NCI-H345 (cell line): ENCODE measurements around the gene GNG7.
"Not testable (repeated sequence)": the region's sequence is repeated elsewhere in the genome, so short reads cannot be mapped to it uniquely, and the experiment has no call there.

Experiments
- DNase-seq: peaks from one replicate; lab custom pipeline; 2025; lab: John Stamatoyannopoulos, UW

The GNG7 gene

GRCh38 chr19:2641332-2641698, 61.2 kb downstream of the GNG7 start:
- DNase-seq = no peak

GRCh38 chr19:2640563-2641331, 61.7 kb downstream of the GNG7 start:
- DNase-seq = no peak

- DNase-seq = no peak
These were observed 62.5 kb downstream of the GNG7 start for GRCh38 chr19:2639999-2640398.

DNA sequence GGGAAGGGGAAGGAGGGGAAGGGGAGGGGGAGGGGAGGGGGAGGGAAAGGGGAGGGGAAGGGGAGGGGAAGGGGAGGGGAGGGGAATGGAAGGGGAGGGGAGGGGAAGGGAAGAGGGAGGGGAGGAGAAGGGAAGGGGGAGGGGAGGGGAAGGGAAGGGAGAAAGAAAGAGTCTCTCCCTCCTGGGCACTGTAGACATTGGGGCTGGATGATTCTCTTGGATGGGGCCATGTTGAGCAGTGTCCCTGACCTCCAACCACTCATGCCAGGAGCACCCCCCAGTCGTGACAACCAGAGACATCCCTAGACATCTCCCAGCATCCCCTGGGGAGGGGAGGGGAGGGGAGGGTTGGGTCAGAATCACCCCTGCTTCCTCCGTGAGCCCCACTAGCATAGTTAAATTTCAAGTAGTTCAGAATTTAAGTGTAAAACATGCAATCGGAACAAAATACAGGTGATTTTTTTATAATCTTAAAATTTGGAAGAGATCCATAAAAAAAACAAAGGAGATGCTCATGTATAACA, 64.0 kb downstream of the GNG7 start:
- no peak for DNase-seq

GRCh38 chr19:2636897-2637683, 65.4 kb downstream of the GNG7 start:
- peak; percentile 22 for DNase-seq

DNA sequence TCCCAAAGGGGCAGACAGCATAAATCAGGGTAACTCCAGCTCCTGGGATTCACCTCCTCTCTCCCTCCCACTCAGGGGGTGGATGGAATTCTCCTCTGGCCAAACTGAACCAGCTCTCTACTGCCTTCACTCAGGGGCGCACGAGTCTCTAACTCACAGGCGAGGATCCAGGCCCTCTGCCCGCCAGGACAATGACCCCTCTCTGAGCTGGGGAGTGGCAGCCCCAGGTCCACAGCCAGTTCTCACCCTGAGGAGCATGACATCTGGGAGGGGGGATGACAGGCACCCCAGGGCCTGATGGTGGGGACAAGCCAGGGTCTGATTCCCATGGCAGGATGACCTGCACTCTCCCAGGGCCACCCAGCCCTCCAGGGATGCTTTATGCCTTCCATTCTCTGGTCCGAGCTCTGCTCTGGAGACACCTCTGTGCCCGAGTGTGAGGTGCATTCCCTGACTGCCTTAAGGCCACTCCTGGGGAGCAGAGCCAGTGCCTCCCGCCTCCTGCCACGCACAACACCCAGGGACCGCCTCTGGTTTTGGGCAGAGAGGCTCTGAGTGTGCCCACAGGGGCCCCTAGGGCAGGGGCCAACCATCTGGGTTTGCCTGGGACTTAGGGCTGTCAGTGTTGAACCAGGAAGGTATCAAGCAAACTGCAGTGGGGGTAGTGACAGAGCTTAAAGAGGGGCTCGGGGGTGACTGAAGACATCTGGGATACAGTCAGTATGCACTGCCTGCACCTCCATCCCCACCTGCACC, 66.2 kb downstream of the GNG7 start:
- no peak for DNase-seq

DNA sequence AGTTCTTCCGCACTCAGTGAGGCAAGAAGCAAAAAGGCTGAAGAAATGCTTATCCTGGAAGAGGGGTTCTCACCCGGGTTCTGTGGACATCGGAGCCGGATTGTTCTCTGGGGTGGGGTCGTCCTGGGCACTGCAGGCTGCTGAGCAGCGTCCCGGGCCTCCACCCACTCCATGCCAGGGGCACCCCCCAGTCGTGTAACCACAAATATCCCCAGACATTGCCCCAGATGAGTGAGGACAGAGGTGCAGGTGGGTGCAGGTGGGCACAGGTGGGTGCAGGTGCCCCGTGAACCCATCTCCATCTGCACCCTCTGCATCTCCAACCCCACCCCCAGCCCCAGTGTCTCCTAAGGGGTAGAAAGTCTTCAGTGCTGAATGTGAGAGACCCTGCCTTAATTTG, 67.5 kb downstream of the GNG7 start:
- no peak for DNase-seq

DNA sequence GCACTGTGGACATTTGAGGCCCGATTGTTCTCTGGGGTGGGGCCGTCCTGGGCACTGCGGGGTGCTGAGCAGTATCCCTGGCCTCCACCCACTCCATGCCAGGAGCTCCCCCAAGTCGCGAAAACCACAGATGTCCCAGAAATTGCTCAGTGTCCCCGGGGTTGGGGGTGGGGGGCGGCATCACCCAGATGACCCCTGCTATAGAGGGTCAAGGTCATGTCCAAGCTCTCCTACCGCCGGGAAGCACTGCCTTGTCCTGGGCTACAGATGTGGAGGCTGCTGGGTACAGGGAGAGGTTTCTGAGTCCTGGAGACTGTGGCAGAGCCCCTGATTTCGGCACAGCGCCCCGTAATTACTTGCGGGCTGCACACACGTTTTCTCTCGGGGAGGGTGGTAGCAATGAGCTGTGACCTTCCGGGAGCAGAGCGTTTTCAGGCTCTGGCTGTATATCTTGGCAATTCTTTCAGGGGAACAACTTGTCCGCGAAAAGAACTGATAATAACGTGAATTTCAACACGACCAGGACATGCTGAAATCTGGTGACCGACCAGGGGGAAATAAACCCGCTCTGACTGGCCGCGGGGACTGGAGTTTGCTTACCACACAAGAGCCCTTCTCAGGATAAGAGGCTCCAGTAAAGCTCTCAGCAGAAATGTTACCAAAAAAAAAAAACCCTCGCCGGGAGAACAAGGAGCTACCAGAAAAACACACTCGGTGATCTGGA, 68.1 kb downstream of the GNG7 start:
- no peak for DNase-seq

DNA sequence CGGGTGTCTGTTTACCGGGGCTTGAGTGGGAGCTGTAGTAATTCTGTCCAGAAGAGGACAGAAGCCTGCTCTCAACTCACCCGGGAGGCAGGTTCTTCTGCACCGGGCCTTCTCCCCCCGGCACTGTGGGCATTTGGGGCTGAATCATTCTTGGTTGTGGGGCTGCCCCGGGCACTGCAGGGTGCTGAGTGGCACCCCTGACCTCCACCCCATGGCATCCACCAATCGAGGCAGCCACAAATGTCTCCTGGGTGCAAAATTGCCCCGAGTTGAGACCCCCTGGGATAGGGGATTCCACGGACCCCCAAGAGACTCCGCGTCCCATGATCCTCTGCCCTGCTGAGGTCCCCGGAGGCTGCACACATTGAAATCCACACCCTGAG, 68.8 kb downstream of the GNG7 start:
- no peak for DNase-seq

- DNase-seq = no peak
These were observed 71.2 kb downstream of the GNG7 start for GRCh38 chr19:2631213-2631821.

DNA sequence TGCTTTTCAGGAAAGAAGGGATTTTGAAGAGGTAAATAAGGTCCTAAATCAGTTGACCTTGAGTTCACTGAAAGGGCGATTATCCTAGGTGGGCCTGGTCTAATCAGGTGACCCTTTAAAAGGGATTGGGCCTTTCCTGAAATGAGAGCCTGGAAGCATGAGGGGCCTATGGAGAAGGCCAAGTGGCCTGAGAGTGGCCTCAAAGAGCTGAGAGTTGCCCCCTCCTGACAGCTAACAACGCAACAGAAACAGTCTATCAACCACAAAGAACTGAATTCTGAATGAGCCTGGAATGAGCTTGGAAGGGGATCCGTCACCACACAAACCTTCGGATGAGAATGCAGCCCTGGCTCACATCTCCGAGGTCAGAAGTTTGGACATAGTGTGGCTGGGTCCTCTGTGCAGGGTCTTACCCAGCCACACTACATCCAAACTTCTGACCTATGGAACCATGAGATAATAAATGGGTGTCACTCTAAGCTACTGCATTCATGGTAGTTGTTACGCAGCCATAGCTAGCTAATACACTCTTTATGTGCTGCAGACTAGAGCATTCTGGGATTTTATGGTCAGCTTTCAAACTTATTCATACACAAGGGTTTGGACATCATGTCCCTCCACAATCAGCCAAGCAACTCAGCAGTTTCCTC, 72.0 kb downstream of the GNG7 start:
- no peak for DNase-seq

- DNase-seq = no peak
These were observed 72.8 kb downstream of the GNG7 start for GRCh38 chr19:2629491-2630351.

GRCh38 chr19:2628597-2628996, 73.9 kb downstream of the GNG7 start:
- no peak for DNase-seq

- no peak for DNase-seq
These were observed 74.6 kb downstream of the GNG7 start for GRCh38 chr19:2627855-2628254.

DNA sequence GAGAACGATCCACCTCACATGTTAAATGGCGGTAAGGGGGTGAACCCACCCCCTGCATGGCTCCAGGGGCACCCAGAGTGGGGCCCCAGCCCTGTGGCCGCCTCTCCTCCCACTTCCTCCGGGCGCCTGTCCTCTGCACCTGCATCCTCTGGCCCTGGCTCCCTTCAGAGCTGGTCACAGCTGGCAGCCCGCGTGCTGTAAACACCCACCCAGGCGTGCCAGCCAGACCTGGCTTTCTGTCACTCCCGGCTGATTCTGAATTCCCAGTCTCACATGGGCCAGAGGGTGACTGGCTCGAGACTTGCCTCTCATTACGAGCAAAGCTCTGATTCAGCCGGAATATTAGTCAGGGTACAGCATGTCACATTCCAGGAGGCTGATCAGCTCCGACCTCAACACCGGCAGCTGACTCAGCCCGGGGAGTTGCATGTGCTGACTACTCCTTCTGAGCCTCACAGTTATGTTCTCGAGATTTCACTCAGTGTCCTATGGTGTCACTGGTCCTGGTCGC, 75.1 kb downstream of the GNG7 start:
- DNase-seq = peak; percentile 16

DNA sequence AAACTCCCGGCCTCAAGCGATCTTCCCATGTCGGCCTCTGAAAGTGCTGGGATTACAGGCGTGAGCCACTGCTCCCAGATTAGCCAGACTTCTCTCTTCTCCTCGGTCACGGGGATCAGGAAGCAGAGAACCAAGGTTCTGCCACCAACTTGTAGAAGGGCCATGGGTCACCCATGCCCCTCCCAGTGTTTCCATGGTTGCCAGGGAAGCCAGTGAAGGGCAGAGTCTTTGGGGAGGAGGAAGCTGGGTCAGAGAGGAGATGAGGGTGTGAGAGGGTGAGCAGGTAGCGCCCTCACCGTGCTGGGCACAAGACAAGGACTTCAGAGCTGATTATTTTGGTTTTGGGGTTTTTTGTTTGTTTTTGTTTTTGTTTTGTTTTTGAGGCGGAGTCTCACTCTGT, 77.1 kb downstream of the GNG7 start:
- no peak for DNase-seq

- DNase-seq = no peak
These were observed 77.9 kb downstream of the GNG7 start for GRCh38 chr19:2624537-2625091.

- no peak for DNase-seq
These were observed 78.7 kb downstream of the GNG7 start for GRCh38 chr19:2623798-2624197.

DNA sequence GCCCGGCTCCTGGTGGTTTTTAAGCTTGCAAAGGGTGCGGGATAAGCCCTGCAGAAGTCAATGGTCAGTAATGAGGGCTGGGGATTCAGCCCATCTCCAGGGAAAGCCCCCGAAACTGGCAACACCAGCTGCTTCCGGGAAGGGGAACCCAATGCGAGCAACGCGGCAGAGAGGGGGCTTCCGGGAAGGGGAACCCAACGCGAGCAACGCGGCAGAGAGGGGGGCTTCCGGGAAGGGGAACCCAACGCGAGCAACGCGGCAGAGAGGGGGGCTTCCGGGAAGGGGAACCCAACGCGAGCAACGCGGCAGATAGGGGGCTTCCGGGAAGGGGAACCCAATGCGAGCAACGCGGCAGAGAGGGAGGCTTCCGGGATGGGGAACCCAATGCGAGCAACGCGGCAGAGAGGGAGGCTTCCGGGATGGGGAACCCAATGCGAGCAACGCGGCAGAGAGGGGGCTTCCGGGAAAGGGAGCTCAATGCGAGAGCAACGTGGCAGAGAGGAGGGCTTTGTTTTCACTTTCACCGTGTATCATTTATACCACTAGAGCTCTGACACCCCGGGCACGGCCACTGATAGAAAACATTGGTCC, 80.0 kb downstream of the GNG7 start:
- DNase-seq = not testable (repeated sequence)
